ENCODE results near the gene DCAF15. TPM values are rescaled to one million over a fixed set of nuclear protein-coding genes. Genes with fewer than 3 reads are reported as not detected.

Gene DCAF15
- total RNA-seq, 1 donor from 2014 or later, result 35.1 TPM

GRCh38 chr19:13990085-13990484 lies 37.8 kb downstream of the DCAF15 start:
- Histone ChIP-seq H3K27ac (no peak overlapping the region), H3K4me1 (peaks cover 33% of the 10 kb centered on the region), H3K9me3 (no peaks in the 10 kb centered on the region), H3K36me3 (peaks cover 4% of the 10 kb centered on the region), H3K4me3 (no peak overlapping the region), H3K27me3 (no peaks in the 10 kb centered on the region)
- no peak for TF ChIP-seq CTCF (IDR thresholded peaks at IDR 0.05)
- DNase-seq (no peak), ATAC-seq (no peak)
- intact Hi-C loops (cut with DNase I), result no loop called here

GRCh38 chr19:13992025-13992424 lies 39.7 kb downstream of the DCAF15 start:
- H3K27ac ChIP-seq, result no peak overlapping the region
- no peaks in the 10 kb centered on the region for H3K9me3 ChIP-seq
- DNase-seq (no peak), ATAC-seq (no peak)
- intact Hi-C loops (cut with DNase I), result no loop called here
- peaks cover 14% of the 10 kb centered on the region for H3K4me1 ChIP-seq
- H3K4me3 ChIP-seq, result no peak overlapping the region
- no peaks in the 10 kb centered on the region for H3K27me3 ChIP-seq
- H3K36me3 ChIP-seq, result peaks cover 4% of the 10 kb centered on the region
- no peak for TF ChIP-seq CTCF (IDR thresholded peaks at IDR 0.05)

- H3K9me3 ChIP-seq, result no peaks in the 10 kb centered on the region
- H3K4me3 ChIP-seq, result no peak overlapping the region
- H3K27ac ChIP-seq, result no peak overlapping the region
- no peaks in the 10 kb centered on the region for H3K27me3 ChIP-seq
- H3K4me1 ChIP-seq, result no peaks in the 10 kb centered on the region
- intact Hi-C loops (cut with DNase I), result no loop called here
- H3K36me3 ChIP-seq, result peaks cover 4% of the 10 kb centered on the region
- TF ChIP-seq CTCF (IDR thresholded peaks at IDR 0.05), result no peak
- DNase-seq (no peak), ATAC-seq (no peak)
These were observed 41.4 kb downstream of the DCAF15 start for GRCh38 chr19:13993590-13994300.

GRCh38 chr19:13995017-13995728 lies 42.9 kb downstream of the DCAF15 start:
- intact Hi-C loops (cut with DNase I), result no loop called here
- no peak for DNase-seq
- Histone ChIP-seq H3K27me3 (no peaks in the 10 kb centered on the region), H3K4me3 (no peak overlapping the region), H3K36me3 (peaks cover 4% of the 10 kb centered on the region), H3K4me1 (no peaks in the 10 kb centered on the region), H3K27ac (no peak overlapping the region), H3K9me3 (no peaks in the 10 kb centered on the region)
- no peak for TF ChIP-seq CTCF (IDR thresholded peaks at IDR 0.05)
- ATAC-seq, result no peak

GRCh38 chr19:13995878-13996765 lies 43.8 kb downstream of the DCAF15 start:
- Histone ChIP-seq H3K4me1 (no peaks in the 10 kb centered on the region), H3K4me3 (no peak overlapping the region), H3K27ac (no peak overlapping the region), H3K27me3 (no peaks in the 10 kb centered on the region), H3K36me3 (peaks cover 4% of the 10 kb centered on the region), H3K9me3 (no peaks in the 10 kb centered on the region)
- DNase-seq (peak; percentile 36), ATAC-seq (no peak)
- no peak for TF ChIP-seq CTCF (IDR thresholded peaks at IDR 0.05)
- intact Hi-C loops (cut with DNase I), result no loop called here
